Fibroblast of the aortic adventitia (primary cell): ENCODE results near the gene CA10. TPM values are rescaled to one million over a fixed set of nuclear protein-coding genes. Genes with fewer than 3 reads are reported as not detected.

ENCODE experiments used
- DNase-seq: peaks from one replicate; pipeline ENCODE4 v3.0.0-alpha.2; 2010; ENCODE audit warnings: low read depth
- H3K4me3 ChIP-seq: 2 replicates; pipeline ENCODE4 v1.5.1; 2011; ENCODE audit warnings: low read depth, mild to moderate bottlenecking, control low read depth, low read length, moderate library complexity
- CTCF ChIP-seq: IDR thresholded peaks from 2 replicates; pipeline ENCODE4 v1.5.1; 2011; ENCODE audit warnings: mild to moderate bottlenecking, low read length, control low read depth, inconsistent platforms; ENCODE audit not compliant: insufficient read depth
- total RNA-seq: library from RNA; depleted of rRNA; stranded (reverse); fragments of >200 nt; gene quantifications from 2 replicates; pipeline ENCODE4 v1.2.3, GENCODE V29; 2012; ENCODE audit warnings: low replicate concordance

The CA10 gene
- total RNA-seq, 1 donor = not detected

- H3K4me3 ChIP-seq = no peak overlapping the region
- no peak for DNase-seq
- TF ChIP-seq CTCF = no peak
Measured at GRCh38 chr17:51853857-51854256, 304.7 kb downstream of the CA10 start.

- DNase-seq = no peak
- no peak for TF ChIP-seq CTCF
- H3K4me3 ChIP-seq = no peak overlapping the region
Measured at GRCh38 chr17:51852603-51853002, 305.9 kb downstream of the CA10 start.

- TF ChIP-seq CTCF = no peak
- H3K4me3 ChIP-seq = no peak overlapping the region
- DNase-seq = no peak
Measured at GRCh38 chr17:51850201-51850600, 308.3 kb downstream of the CA10 start.

- TF ChIP-seq CTCF = no peak
- DNase-seq = no peak
- no peak overlapping the region for H3K4me3 ChIP-seq
Measured at GRCh38 chr17:51848451-51848850, 310.1 kb downstream of the CA10 start.

GRCh38 chr17:51846566-51846965, 311.9 kb downstream of the CA10 start:
- no peak overlapping the region for H3K4me3 ChIP-seq
- DNase-seq = no peak
- TF ChIP-seq CTCF = no peak

GRCh38 chr17:51845776-51846175, 312.7 kb downstream of the CA10 start:
- TF ChIP-seq CTCF = no peak
- no peak overlapping the region for H3K4me3 ChIP-seq
- no peak for DNase-seq

- no peak for TF ChIP-seq CTCF
- DNase-seq = no peak
Measured at GRCh38 chr17:51842763-51843162, 315.8 kb downstream of the CA10 start.

More at GRCh38 chr17:51842763-51843162, 315.8 kb downstream of the CA10 start:
- H3K4me3 ChIP-seq = no peak overlapping the region
